Adrenal gland (tissue), 12 donors: Measurements from ENCODE around the gene ERN1. TPM values are rescaled to one million over a fixed set of nuclear protein-coding genes. Genes with fewer than 3 reads are reported as not detected.
A peak's percentile ranks its signal among the peaks of the same experiment; 100 is the strongest.

ENCODE experiments used
- DNase-seq, 7 donors: peaks; one replicate each; pipeline ENCODE4 v3.0.0-alpha.2; 2019 to 2020
- H3K27ac ChIP-seq, 5 donors: fragments of 200-600 bp; sonication (generic) in 4 of 5; 1 replicate in 3 of 5; 2 replicates in 2 of 5; pipeline versions ENCODE4 v1.5.1 to v1.8.0; 2016 to 2020; ENCODE audit warnings: mild to moderate bottlenecking in 1 of 5
- H3K27me3 ChIP-seq: fragments of 200-600 bp; 2 replicates; pipeline ENCODE4 v1.8.0; 2021
- H3K36me3 ChIP-seq, 2 donors: fragments of 200-600 bp; replicated peaks in 1 of 2; 1 replicate in 1 of 2; 2 replicates in 1 of 2; pipeline versions ENCODE4 v1.5.1 to v1.8.0; 2018 to 2022
- H3K4me1 ChIP-seq, 2 donors: fragments of 200-600 bp; replicated peaks in 1 of 2; 1 replicate in 1 of 2; 2 replicates in 1 of 2; pipeline versions ENCODE4 v1.5.1 to v1.8.0; 2018 to 2021
- H3K4me3 ChIP-seq, 4 donors: fragments of 200-600 bp; sonication (generic) in 3 of 4; one replicate each; pipeline ENCODE4 v1.5.1; 2016 to 2018
- H3K9me3 ChIP-seq, 3 donors: fragments of 200-600 bp; sonication (generic) in 1 of 3; replicated peaks in 1 of 3; 1 replicate in 2 of 3; 2 replicates in 1 of 3; pipeline versions ENCODE4 v1.5.1 to v1.8.0; 2016 to 2021
- CTCF ChIP-seq, 6 experiments: fragments of 450-650 bp in 4 of 6; fragments of 200-600 bp in 2 of 6; sonication (generic) in 1 of 6; IDR thresholded peaks; 1 replicate in 5 of 6; 2 replicates in 1 of 6; pipeline versions ENCODE4 v1.5.1 to v1.8.0; 2016 to 2021; ENCODE audit warnings: antibody characterized with exemption in 6 of 6, mild to moderate bottlenecking in 2 of 6, moderate library complexity in 1 of 6
- POLR2A ChIP-seq, 2 donors: fragments of 450-650 bp; IDR thresholded peaks; one replicate each; pipeline ENCODE4 v1.6.1; 2017; ENCODE audit warnings: antibody characterized with exemption in 2 of 2, mild to moderate bottlenecking in 2 of 2, moderate library complexity in 1 of 2
- WGBS, 4 donors: extraction: QIAGEN DNeasy Blood & Tissue Kit in 2 of 4; methylation state at CpG; one replicate each; pipeline versions ENCODE4 v1.1.5 to v1.1.7; 2013 to 2017; 5-methylcytosine and 5-hydroxymethylcytosine counted together
- intact Hi-C, 2 donors: fragments of 100-400 bp; cut with DNase I; formaldehyde crosslinking; loops; one replicate each; pipeline versions ENCODE4 v1.14.1 to v1.15.0; 2022 to 2023
- polyA plus RNA-seq, 3 donors: library from polyadenylated mRNA; stranded (reverse); fragments of 200-250 nt in 2 of 3; fragments of 350-450 nt in 1 of 3; fragmentation: Illumina TruSeq in 1 of 3; extraction: RNeasy Lipid Tissue Mini Kit (QIAGEN cat#74804) in 1 of 3; gene quantifications; one replicate each; pipeline ENCODE4 v1.2.3, GENCODE V29; 2013 to 2014
- total RNA-seq, 9 donors: library from RNA; depleted of rRNA in 4 of 9; stranded (reverse); fragments of >200 nt in 4 of 9; fragments of 120-200 nt in 1 of 9; fragmentation: NEBNext Ultra II Directional in 1 of 9; extraction: Animal tissue kit (Norgen Biotek cat#: 25700) in 1 of 9; gene quantifications; one replicate each; pipeline versions ENCODE4 v1.1.0 to v1.2.4, GENCODE V29; 2013 to 2023
- donor health status: healthy with polysubstance abuse.
- donor health status: Bipolar disorder and iron deficiency.
- donor health status: DM: yes; HTN: yes; CAD: no.
- donor health status: DM: no; HTN: no; CAD: no.
- donor health status: DM: no; HTN: no; CAD: no.
- donor health status: DM: yes; HTN: yes; CAD: no.

The ERN1 gene
- total and polyA plus RNA-seq, 12 donors, result 31.9 to 205 (median 63.1) TPM

DNA sequence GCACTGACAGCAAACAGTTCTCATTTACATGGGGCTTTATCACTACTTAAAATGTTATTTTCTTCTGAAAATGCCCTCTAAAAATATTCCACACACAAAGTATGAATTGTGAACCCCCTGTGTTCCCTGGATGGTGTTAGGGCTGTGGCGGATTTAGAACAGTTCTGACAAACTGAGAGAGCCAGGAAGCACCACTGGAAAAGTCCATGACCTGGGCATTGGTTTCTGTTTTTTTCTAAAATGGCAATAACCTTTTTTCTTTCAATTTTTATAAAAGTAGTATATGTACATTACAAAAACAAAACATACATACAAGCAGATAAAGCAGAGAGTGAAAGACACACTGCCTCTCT is 21.0 kb upstream of the ERN1 start:
- TF ChIP-seq POLR2A (IDR thresholded peaks at IDR 0.05), result no peak
- no peak for TF ChIP-seq CTCF (IDR thresholded peaks at IDR 0.05)
- peaks cover 25 to 54% of the 10 kb centered on the region in 2 donors for H3K4me1 ChIP-seq
- peak overlapping the region; percentile 37 to 84 (median 61) for H3K27ac ChIP-seq
- intact Hi-C loops, result loop anchor here in 1 of 2 donors (10.0 kb wide), 1 partner anchor 124 kb away; no protein-coding TSS in a partner anchor
- DNase-seq, result peak in 1 of 7 donors; percentile 7
- H3K9me3 ChIP-seq, result no peaks in the 10 kb centered on the region
- no peaks in the 10 kb centered on the region for H3K27me3 ChIP-seq
- H3K36me3 ChIP-seq, result peaks cover 0 to 14% of the 10 kb centered on the region in 2 donors
- no peak overlapping the region for H3K4me3 ChIP-seq
- WGBS, 4 donors, result 94 to 100% (median 96%) methylated on average over 1 of the region's 1 CpG

DNA sequence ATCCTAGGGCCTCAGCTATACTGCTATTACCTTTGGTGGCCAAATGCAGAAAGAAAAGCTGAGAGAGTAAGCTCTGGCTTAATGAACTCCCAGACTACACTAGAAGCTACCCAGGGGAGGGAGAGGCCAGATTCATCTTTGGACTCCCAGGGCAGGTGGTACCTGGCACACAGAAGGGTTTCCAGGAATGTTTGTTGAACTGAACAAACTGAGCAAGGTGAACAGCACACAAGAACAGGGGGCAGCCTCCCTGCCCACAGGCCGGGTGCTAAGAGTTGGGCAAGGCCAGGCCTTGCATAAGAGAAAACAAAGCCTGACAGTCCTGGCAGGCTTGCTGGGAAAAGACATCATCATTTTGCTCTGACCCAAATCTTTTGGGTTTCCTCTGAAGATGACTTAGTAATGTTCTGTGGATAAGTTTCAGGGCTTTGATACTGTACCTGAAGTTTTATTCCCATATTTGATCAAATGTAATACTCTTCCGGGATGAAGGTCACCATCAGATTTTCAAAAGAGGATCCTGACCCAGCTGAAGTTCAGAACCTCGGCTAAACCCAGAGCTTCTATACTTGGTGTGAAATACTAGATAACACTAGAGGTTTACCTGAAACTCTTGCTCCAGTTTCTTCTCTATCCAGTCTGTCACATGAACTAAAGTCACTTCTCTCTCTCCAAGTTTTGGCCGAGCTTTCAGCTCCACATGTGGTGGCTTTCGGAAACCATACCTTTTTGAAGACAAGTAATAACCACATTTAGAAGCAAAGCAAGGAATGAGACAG is 20.5 kb upstream of the ERN1 start:
- H3K27me3 ChIP-seq, result no peaks in the 10 kb centered on the region
- H3K4me3 ChIP-seq, result no peak overlapping the region
- H3K9me3 ChIP-seq, result no peaks in the 10 kb centered on the region
- DNase-seq, result peak; percentile 71 to 91 (median 81)
- H3K27ac ChIP-seq, result peak overlapping the region; percentile 37 to 84 (median 65)
- peaks cover 0 to 14% of the 10 kb centered on the region in 2 donors for H3K36me3 ChIP-seq
- intact Hi-C loops, result loop anchor here in 1 of 2 donors (10.0 kb wide), 1 partner anchor 124 kb away; no protein-coding TSS in a partner anchor
- TF ChIP-seq CTCF (IDR thresholded peaks at IDR 0.05), result no peak
- TF ChIP-seq POLR2A (IDR thresholded peaks at IDR 0.05), result no peak
- peaks cover 20 to 48% of the 10 kb centered on the region in 2 donors for H3K4me1 ChIP-seq
- WGBS, 4 donors, result 49 to 66% (median 52%) methylated on average over 5 of the region's 5 CpGs

- Histone ChIP-seq H3K36me3 (peaks cover 0 to 14% of the 10 kb centered on the region in 2 donors), H3K27ac (peak overlapping the region in 3 of 5 donors; percentile 7 to 98 (median 66)), H3K27me3 (no peaks in the 10 kb centered on the region), H3K9me3 (no peaks in the 10 kb centered on the region), H3K4me1 (peaks cover 14 to 36% of the 10 kb centered on the region in 2 donors), H3K4me3 (no peak overlapping the region)
- 96 to 98% (median 97%) methylated on average over 6 of the region's 6 CpGs for WGBS, 4 donors
- intact Hi-C loops, result loop anchor here in 1 of 2 donors (10.0 kb wide), 1 partner anchor 116 kb away; the partner anchor contains the start of gene TEX2
- no peak for TF ChIP-seq CTCF (IDR thresholded peaks at IDR 0.05)
- no peak for TF ChIP-seq POLR2A (IDR thresholded peaks at IDR 0.05)
- peak in 2 of 7 donors; percentile 10 to 41 for DNase-seq
These were observed 19.3 kb upstream of the ERN1 start for GRCh38 chr17:64149196-64149595.

DNA sequence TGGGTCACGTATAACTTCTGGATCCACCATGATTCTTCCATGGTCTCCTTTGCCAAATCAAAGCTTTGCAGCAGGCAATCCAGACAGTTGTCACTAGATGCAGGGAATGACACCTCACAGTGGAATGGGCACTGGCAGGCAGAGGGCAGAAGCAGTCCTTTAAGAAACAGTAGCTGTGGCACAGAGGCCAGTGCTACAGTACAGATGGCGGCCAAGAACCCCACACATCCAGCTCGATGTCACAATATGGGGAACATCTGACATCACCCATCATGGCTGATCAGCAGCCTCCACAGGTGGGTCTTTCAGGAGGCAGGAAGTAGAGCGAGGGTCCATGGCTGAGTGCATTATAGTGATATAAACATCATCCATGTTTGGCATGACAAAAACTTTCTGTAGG is 18.8 kb upstream of the ERN1 start:
- Histone ChIP-seq H3K9me3 (no peaks in the 10 kb centered on the region), H3K4me3 (no peak overlapping the region), H3K4me1 (peaks cover 14 to 32% of the 10 kb centered on the region in 2 donors), H3K27me3 (no peaks in the 10 kb centered on the region), H3K36me3 (peaks cover 0 to 14% of the 10 kb centered on the region in 2 donors), H3K27ac (peak overlapping the region in 2 of 5 donors; percentile 66 to 98)
- DNase-seq, result peak in 2 of 7 donors; percentile 33 to 39
- TF ChIP-seq POLR2A (IDR thresholded peaks at IDR 0.05), result no peak
- peak in 1 of 6 experiments; percentile 25 for TF ChIP-seq CTCF (IDR thresholded peaks at IDR 0.05)
- intact Hi-C loops, result loop anchor here in 1 of 2 donors (10.0 kb wide), 1 partner anchor 116 kb away; the partner anchor contains the start of gene TEX2
- 83 to 93% (median 91%) methylated on average over 4 of the region's 4 CpGs for WGBS, 4 donors
